HG02678 (cell line): ENCODE data around the gene UST.
"Not testable (repeated sequence)": the region's sequence is repeated elsewhere in the genome, so short reads cannot be mapped to it uniquely, and the experiment has no call there.

Experiments used
- ATAC-seq: cut with Tn5 transposase; IDR thresholded peaks from one replicate; pipeline ENCODE4 v1.9.1; 2021; ENCODE audit warnings: mild to moderate bottlenecking, moderate library complexity; ENCODE audit not compliant: unreplicated experiment

Gene UST

GRCh38 chr6:149026530-149026942 is 279.7 kb downstream of the UST start:
- ATAC-seq: no peak

GRCh38 chr6:149027484-149027883 is 280.7 kb downstream of the UST start:
- no peak for ATAC-seq

- no peak for ATAC-seq
These were observed 282.1 kb downstream of the UST start for GRCh38 chr6:149028767-149029405.

GRCh38 chr6:149031201-149031858 is 284.5 kb downstream of the UST start:
- ATAC-seq: no peak

GRCh38 chr6:149031859-149032598 is 285.2 kb downstream of the UST start:
- ATAC-seq: peak; percentile 8

- ATAC-seq: peak; percentile 80
These were observed 286.0 kb downstream of the UST start for GRCh38 chr6:149032599-149033405.

GRCh38 chr6:149033454-149033853 is 286.6 kb downstream of the UST start:
- ATAC-seq: peak; percentile 34

- ATAC-seq: no peak
These were observed 288.9 kb downstream of the UST start for GRCh38 chr6:149035766-149036165.

GRCh38 chr6:149037051-149037671 is 290.3 kb downstream of the UST start:
- ATAC-seq: no peak

GRCh38 chr6:149039025-149039424 is 292.2 kb downstream of the UST start:
- ATAC-seq: not testable (repeated sequence)

- no peak for ATAC-seq
These were observed 295.1 kb downstream of the UST start for GRCh38 chr6:149041953-149042352.

GRCh38 chr6:149043476-149044130 is 296.8 kb downstream of the UST start:
- ATAC-seq: no peak

GRCh38 chr6:149044528-149044927 is 297.7 kb downstream of the UST start:
- no peak for ATAC-seq

GRCh38 chr6:149045404-149045803 is 298.6 kb downstream of the UST start:
- peak; percentile 66 for ATAC-seq

- ATAC-seq: no peak
These were observed 299.5 kb downstream of the UST start for GRCh38 chr6:149046164-149046821.

- ATAC-seq: peak; percentile 65
These were observed 300.0 kb downstream of the UST start for GRCh38 chr6:149046822-149047246.

- no peak for ATAC-seq
These were observed 302.4 kb downstream of the UST start for GRCh38 chr6:149049230-149049629.

GRCh38 chr6:149050160-149050559 is 303.3 kb downstream of the UST start:
- ATAC-seq: no peak

- no peak for ATAC-seq
These were observed 305.7 kb downstream of the UST start for GRCh38 chr6:149052350-149053106.
